A673 (cell line): Measurements from ENCODE around the gene SDCBP2. TPM values are rescaled to one million over a fixed set of nuclear protein-coding genes. Genes with fewer than 3 reads are reported as not detected.

Experiments
- BruUV-seq: library from RNA; stranded (reverse); fragments of 400-500 nt; replicated peaks from 2 replicates; lab custom pipeline; 2021; lab: Mats Ljungman, UMichigan
- CTCF ChIA-PET: fragments of 300-600 bp; sonication (Branson Sonifier 250); formaldehyde crosslinking; loops from one replicate; lab custom pipeline; 2022; ENCODE audit warnings: antibody characterized with exemption; lab: Charles Lee
- POLR2A ChIA-PET: fragments of 300-600 bp; sonication (Branson Sonifier 250); formaldehyde crosslinking; loops from one replicate; lab custom pipeline; 2022; ENCODE audit warnings: antibody characterized with exemption; ENCODE audit not compliant: low non-redundant PET; lab: Charles Lee
- DNase-seq: peaks from one replicate; pipeline ENCODE4 v3.0.0-alpha.2; 2015; ENCODE audit warnings: low spot score
- H3K27ac ChIP-seq: fragments of 200-600 bp; sonication (generic); 2 replicates; pipeline ENCODE4 v1.5.1; 2016; ENCODE audit warnings: mixed run types, low read depth, mild to moderate bottlenecking, mixed read lengths, antibody characterized with exemption, low read length; ENCODE audit not compliant: poor library complexity, severe bottlenecking
- H3K27me3 ChIP-seq: fragments of 200-600 bp; sonication (generic); replicated peaks from 2 replicates; pipeline ENCODE4 v1.6.1; 2017; ENCODE audit warnings: mixed run types, low read depth, mild to moderate bottlenecking, mixed read lengths, antibody characterized with exemption, low read length; ENCODE audit not compliant: insufficient read depth, poor library complexity
- H3K36me3 ChIP-seq: fragments of 200-600 bp; sonication (generic); 2 replicates; pipeline ENCODE4 v1.6.1; 2016; ENCODE audit warnings: mixed run types, mild to moderate bottlenecking, mixed read lengths, antibody characterized with exemption, low read length; ENCODE audit not compliant: insufficient read depth, poor library complexity, severe bottlenecking
- H3K4me1 ChIP-seq: fragments of 200-600 bp; sonication (generic); 2 replicates; pipeline ENCODE4 v1.6.1; 2017; ENCODE audit warnings: mixed run types, mild to moderate bottlenecking, mixed read lengths, antibody characterized with exemption, low read length; ENCODE audit not compliant: insufficient read depth, poor library complexity, severe bottlenecking
- H3K4me3 ChIP-seq: fragments of 200-600 bp; sonication (generic); 2 replicates; pipeline ENCODE4 v1.5.1; 2016; ENCODE audit warnings: low read depth, mixed run types, mild to moderate bottlenecking, mixed read lengths, low read length; ENCODE audit not compliant: poor library complexity, severe bottlenecking
- H3K9me3 ChIP-seq: fragments of 200-600 bp; sonication (generic); 2 replicates; pipeline ENCODE4 v1.6.1; 2016; ENCODE audit warnings: mixed run types, low read depth, mild to moderate bottlenecking, mixed read lengths, antibody characterized with exemption, low read length; ENCODE audit not compliant: poor library complexity, severe bottlenecking
- EZH2 ChIP-seq: fragments of 200-600 bp; sonication (generic); IDR thresholded peaks from 2 replicates; pipeline ENCODE4 v1.6.1; 2017; ENCODE audit warnings: borderline replicate concordance, low read depth, mild to moderate bottlenecking, mixed read lengths, antibody characterized with exemption, low read length; ENCODE audit not compliant: poor library complexity, severe bottlenecking
- intact Hi-C: fragments of 100-400 bp; cut with micrococcal nuclease; formaldehyde crosslinking; loops from one replicate; pipeline ENCODE4 v1.10.0; 2022; ENCODE audit not compliant: unreplicated experiment
- total RNA-seq: library from RNA; stranded (reverse); gene quantifications from 2 replicates; pipeline ENCODE4 v1.2.3, GENCODE V29; 2021
- TF ChIP-seq, protein P1 (sequence below): fragments of 300-800, 200-600 bp; sonication (generic); conservative IDR thresholded peaks from 2 replicates; pipeline ENCODE4 v1.5.1; 2017; ENCODE audit warnings: low read depth, mild to moderate bottlenecking, antibody characterized with exemption, low read length, moderate library complexity, mixed read lengths

SDCBP2 gene
- total RNA-seq, 1 experiment from 2014 or later = 3.5 TPM

DNA sequence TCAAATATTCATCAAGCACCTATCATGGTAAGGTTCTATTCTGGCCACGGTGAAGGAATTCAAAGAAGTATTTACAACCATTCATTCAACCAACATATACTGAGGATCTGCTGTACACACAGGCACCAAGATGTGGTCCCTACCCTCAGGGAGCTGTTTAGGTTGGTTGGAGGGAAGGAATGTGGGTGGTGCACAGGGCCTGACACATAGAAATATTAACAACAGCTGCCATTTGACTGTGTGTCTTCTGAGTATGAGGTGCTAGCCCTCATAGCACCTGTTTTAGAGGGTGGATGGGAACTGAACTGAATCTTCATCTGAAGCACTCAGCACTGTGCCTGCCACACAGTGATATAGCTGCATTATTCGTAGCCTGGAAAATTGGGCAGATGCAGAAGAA, 55.6 kb downstream of the SDCBP2 start:
- no TSS peak for BruUV-seq
- H3K36me3 ChIP-seq = no peaks in the 10 kb centered on the region
- CTCF ChIA-PET = no interaction called here
- POLR2A ChIA-PET = interaction anchor here (0.7 kb wide), 1 partner anchor 291 kb away, joined by 3 read pairs; no protein-coding TSS in a partner anchor
- no peaks in the 10 kb centered on the region for H3K9me3 ChIP-seq
- H3K4me1 ChIP-seq = no peaks in the 10 kb centered on the region
- H3K27ac ChIP-seq = no peak overlapping the region
- TF ChIP-seq EZH2 = no peak
- TF ChIP-seq, protein P1, sequence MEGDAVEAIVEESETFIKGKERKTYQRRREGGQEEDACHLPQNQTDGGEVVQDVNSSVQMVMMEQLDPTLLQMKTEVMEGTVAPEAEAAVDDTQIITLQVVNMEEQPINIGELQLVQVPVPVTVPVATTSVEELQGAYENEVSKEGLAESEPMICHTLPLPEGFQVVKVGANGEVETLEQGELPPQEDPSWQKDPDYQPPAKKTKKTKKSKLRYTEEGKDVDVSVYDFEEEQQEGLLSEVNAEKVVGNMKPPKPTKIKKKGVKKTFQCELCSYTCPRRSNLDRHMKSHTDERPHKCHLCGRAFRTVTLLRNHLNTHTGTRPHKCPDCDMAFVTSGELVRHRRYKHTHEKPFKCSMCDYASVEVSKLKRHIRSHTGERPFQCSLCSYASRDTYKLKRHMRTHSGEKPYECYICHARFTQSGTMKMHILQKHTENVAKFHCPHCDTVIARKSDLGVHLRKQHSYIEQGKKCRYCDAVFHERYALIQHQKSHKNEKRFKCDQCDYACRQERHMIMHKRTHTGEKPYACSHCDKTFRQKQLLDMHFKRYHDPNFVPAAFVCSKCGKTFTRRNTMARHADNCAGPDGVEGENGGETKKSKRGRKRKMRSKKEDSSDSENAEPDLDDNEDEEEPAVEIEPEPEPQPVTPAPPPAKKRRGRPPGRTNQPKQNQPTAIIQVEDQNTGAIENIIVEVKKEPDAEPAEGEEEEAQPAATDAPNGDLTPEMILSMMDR = no peak
- no peak overlapping the region for H3K4me3 ChIP-seq
- intact Hi-C loops = no loop called here
- no peaks in the 10 kb centered on the region for H3K27me3 ChIP-seq
- no peak for DNase-seq

- H3K4me3 ChIP-seq = no peak overlapping the region
- DNase-seq = no peak
- H3K4me1 ChIP-seq = no peaks in the 10 kb centered on the region
- H3K36me3 ChIP-seq = no peaks in the 10 kb centered on the region
- ChIA-PET POLR2A (interaction anchor here (0.7 kb wide), 1 partner anchor 292 kb away, joined by 3 read pairs; no protein-coding TSS in a partner anchor), CTCF (no interaction called here)
- H3K27ac ChIP-seq = no peak overlapping the region
- no peaks in the 10 kb centered on the region for H3K27me3 ChIP-seq
- intact Hi-C loops = no loop called here
- H3K9me3 ChIP-seq = no peaks in the 10 kb centered on the region
- no TSS peak for BruUV-seq
- no peak for TF ChIP-seq EZH2
- TF ChIP-seq, protein P1 = no peak
These were observed 56.4 kb downstream of the SDCBP2 start for GRCh38 chr20:1272368-1273100.

- H3K4me1 ChIP-seq = peaks cover 3% of the 10 kb centered on the region
- no peak overlapping the region for H3K4me3 ChIP-seq
- ChIA-PET POLR2A (no interaction called here), CTCF (no interaction called here)
- intact Hi-C loops = no loop called here
- no peaks in the 10 kb centered on the region for H3K36me3 ChIP-seq
- BruUV-seq = no TSS peak
- no peaks in the 10 kb centered on the region for H3K27me3 ChIP-seq
- TF ChIP-seq EZH2 = no peak
- TF ChIP-seq, protein P1 = no peak
- DNase-seq = no peak
- H3K27ac ChIP-seq = no peak overlapping the region
- H3K9me3 ChIP-seq = no peaks in the 10 kb centered on the region
These were observed 59.1 kb downstream of the SDCBP2 start for GRCh38 chr20:1269850-1270249.
